ENCODE measurements around the gene TRMT61B. TPM values are rescaled to one million over a fixed set of nuclear protein-coding genes. Genes with fewer than 3 reads are reported as not detected.

Gene TRMT61B
- total and polyA plus RNA-seq, 2 of the 13 experiments (the other 11 are each of a cell fraction or from before 2014, with no cell fraction given), result 19.7 to 23.5 TPM

DNA sequence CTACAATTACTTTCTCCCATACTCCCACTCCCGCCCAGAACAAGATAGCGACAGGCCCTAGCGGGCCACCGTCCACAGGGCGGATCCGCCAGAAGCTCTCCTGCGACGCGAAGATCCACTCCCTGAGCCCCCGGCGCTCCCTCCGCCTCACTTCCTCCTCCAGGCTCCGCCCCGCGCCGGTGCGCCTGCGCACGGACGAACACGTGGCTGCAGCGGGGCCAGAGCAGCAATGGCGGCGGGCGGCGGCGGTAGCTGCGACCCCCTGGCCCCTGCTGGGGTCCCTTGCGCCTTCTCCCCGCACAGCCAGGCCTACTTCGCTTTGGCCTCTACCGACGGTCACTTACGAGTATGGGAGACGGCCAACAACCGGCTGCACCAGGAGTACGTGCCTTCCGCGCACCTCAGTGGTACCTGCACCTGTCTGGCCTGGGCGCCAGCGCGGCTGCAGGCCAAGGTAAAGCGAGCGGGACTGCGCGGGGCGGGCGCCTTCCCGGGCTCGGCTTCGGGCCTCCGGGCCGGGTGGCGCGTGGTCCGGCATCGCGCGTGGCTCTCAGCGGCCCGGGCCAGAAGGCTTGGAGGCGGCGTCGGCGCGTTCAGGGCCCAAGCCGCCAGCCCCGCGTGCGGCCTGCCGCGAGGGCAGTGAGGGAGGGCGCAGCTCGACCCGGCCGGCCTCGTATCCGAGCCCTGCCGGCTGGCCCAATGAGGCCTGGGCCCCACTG lies 24.5 kb upstream of the TRMT61B start, which contains the start of gene WDR43 (continued):
- peak; percentile 29 for TF ChIP-seq TEAD3 (CRISPR knock-in tag; optimal IDR thresholded peaks at IDR 0.05; ENCODE audit: borderline replicate concordance)
- TF ChIP-seq, protein P1, sequence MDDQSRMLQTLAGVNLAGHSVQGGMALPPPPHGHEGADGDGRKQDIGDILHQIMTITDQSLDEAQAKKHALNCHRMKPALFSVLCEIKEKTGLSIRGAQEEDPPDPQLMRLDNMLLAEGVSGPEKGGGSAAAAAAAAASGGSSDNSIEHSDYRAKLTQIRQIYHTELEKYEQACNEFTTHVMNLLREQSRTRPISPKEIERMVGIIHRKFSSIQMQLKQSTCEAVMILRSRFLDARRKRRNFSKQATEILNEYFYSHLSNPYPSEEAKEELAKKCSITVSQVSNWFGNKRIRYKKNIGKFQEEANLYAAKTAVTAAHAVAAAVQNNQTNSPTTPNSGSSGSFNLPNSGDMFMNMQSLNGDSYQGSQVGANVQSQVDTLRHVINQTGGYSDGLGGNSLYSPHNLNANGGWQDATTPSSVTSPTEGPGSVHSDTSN (CRISPR knock-in tag; IDR thresholded peaks at IDR 0.05; ENCODE audit: borderline replicate concordance), result no peak
- peak; percentile 66 for TF ChIP-seq HCFC1 (IDR thresholded peaks at IDR 0.05; ENCODE audit: low read depth, low read length)
- peak; percentile 60 for TF ChIP-seq GATAD2A (CRISPR knock-in tag; IDR thresholded peaks at IDR 0.05)
- peak; percentile 82 for TF ChIP-seq ZBTB26 (CRISPR knock-in tag; IDR thresholded peaks at IDR 0.05; ENCODE audit: borderline replicate concordance)
- TF ChIP-seq MAFG (CRISPR knock-in tag; IDR thresholded peaks at IDR 0.05), result no peak
- TF ChIP-seq ZNF124 (CRISPR knock-in tag; IDR thresholded peaks at IDR 0.05), result peak; percentile 75
- TF ChIP-seq RARG (CRISPR knock-in tag; IDR thresholded peaks at IDR 0.05; ENCODE audit: low read depth), result no peak
- no peak for TF ChIP-seq SCMH1 (CRISPR knock-in tag; IDR thresholded peaks at IDR 0.05; ENCODE audit: borderline replicate concordance)
- no peak for TF ChIP-seq GLI4 (CRISPR knock-in tag; IDR thresholded peaks at IDR 0.05; ENCODE audit: borderline replicate concordance)
- peak; percentile 99 for TF ChIP-seq MXD4 (CRISPR knock-in tag; IDR thresholded peaks at IDR 0.05)
- TF ChIP-seq YY1 (IDR thresholded peaks at IDR 0.05; ENCODE audit: insufficient read depth, insufficient replicate concordance, low read depth, low read length), result peak; percentile 98
- TF ChIP-seq ZNF441 (CRISPR knock-in tag; IDR thresholded peaks at IDR 0.05; ENCODE audit: borderline replicate concordance), result peak; percentile 87
- peak; percentile 100 for TF ChIP-seq TAF1 (CRISPR knock-in tag; IDR thresholded peaks at IDR 0.05)
- TF ChIP-seq FOXK2 (IDR thresholded peaks at IDR 0.05), result no peak
- TF ChIP-seq RBM22 (optimal IDR thresholded peaks at IDR 0.05; ENCODE audit: low read length), result no peak
- TF ChIP-seq ZNF747 (CRISPR knock-in tag; IDR thresholded peaks at IDR 0.05; ENCODE audit: borderline replicate concordance), result peak; percentile 86
- peak; percentile 68; the same call in 1 of the 2 replicates for TF ChIP-seq ZNF724P (CRISPR knock-in tag; IDR thresholded peaks at IDR 0.05; ENCODE audit: borderline replicate concordance)
- TF ChIP-seq, protein P2, sequence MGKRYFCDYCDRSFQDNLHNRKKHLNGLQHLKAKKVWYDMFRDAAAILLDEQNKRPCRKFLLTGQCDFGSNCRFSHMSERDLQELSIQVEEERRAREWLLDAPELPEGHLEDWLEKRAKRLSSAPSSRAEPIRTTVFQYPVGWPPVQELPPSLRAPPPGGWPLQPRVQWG (CRISPR knock-in tag; IDR thresholded peaks at IDR 0.05; ENCODE audit: borderline replicate concordance, low read depth), result no peak
- 0 out of 2 replicates have a peak, but pooled peaks have one; percentile 39 for TF ChIP-seq TIGD3 (CRISPR knock-in tag; IDR thresholded peaks at IDR 0.05; ENCODE audit: borderline replicate concordance)
- no peak for TF ChIP-seq ZNF383 (CRISPR knock-in tag; IDR thresholded peaks at IDR 0.05; ENCODE audit: borderline replicate concordance)
- TF ChIP-seq ZNF839 (CRISPR knock-in tag; IDR thresholded peaks at IDR 0.05; ENCODE audit: borderline replicate concordance), result peak; percentile 98
- TF ChIP-seq SIN3A (IDR thresholded peaks at IDR 0.05; ENCODE audit: borderline replicate concordance, low read depth, low read length), result peak; percentile 90; the same call in 1 of the 2 replicates
- TF ChIP-seq THAP7 (CRISPR knock-in tag; IDR thresholded peaks at IDR 0.05), result peak; percentile 96
- TF ChIP-seq MZF1 (CRISPR knock-in tag; IDR thresholded peaks at IDR 0.05; ENCODE audit: borderline replicate concordance), result no peak
- no peak for TF ChIP-seq ZNF432 (CRISPR knock-in tag; IDR thresholded peaks at IDR 0.05; ENCODE audit: borderline replicate concordance)
